HG03520 (cell line): ENCODE data around the gene NLRP9.

Experiments
- ATAC-seq: cut with Tn5 transposase; IDR thresholded peaks from one replicate; pipeline ENCODE4 v1.9.1; 2021; ENCODE audit warnings: mild to moderate bottlenecking, moderate library complexity; ENCODE audit not compliant: unreplicated experiment

NLRP9 gene

GRCh38 chr19:55674841-55675660 is 63.2 kb downstream of the NLRP9 start, which contains the start of gene EPN1:
Gene EPN1, plus strand, starts transcription at chr19:55675226. Its CDS starts 3,402 bp downstream, at chr19:55678628.
- peak; percentile 69 for ATAC-seq

- ATAC-seq, result no peak
Measured at GRCh38 chr19:55674459-55674840, 63.8 kb downstream of the NLRP9 start.

GRCh38 chr19:55673889-55674288 is 64.3 kb downstream of the NLRP9 start:
- no peak for ATAC-seq

GRCh38 chr19:55673465-55673864 is 64.7 kb downstream of the NLRP9 start:
- no peak for ATAC-seq

GRCh38 chr19:55672418-55672817 is 65.8 kb downstream of the NLRP9 start:
- no peak for ATAC-seq

- ATAC-seq, result no peak
Measured at GRCh38 chr19:55671054-55671378, 67.2 kb downstream of the NLRP9 start.

GRCh38 chr19:55670280-55671053 is 67.7 kb downstream of the NLRP9 start:
- ATAC-seq, result no peak

- ATAC-seq, result no peak
Measured at GRCh38 chr19:55669418-55670279, 68.6 kb downstream of the NLRP9 start.

GRCh38 chr19:55668603-55669348 is 69.4 kb downstream of the NLRP9 start:
- no peak for ATAC-seq

- no peak for ATAC-seq
Measured at GRCh38 chr19:55667958-55668357, 70.2 kb downstream of the NLRP9 start.

- no peak for ATAC-seq
Measured at GRCh38 chr19:55667511-55667910, 70.7 kb downstream of the NLRP9 start.

- ATAC-seq, result no peak
Measured at GRCh38 chr19:55667006-55667381, 71.2 kb downstream of the NLRP9 start.

GRCh38 chr19:55666343-55667005 is 71.7 kb downstream of the NLRP9 start:
- no peak for ATAC-seq

- no peak for ATAC-seq
Measured at GRCh38 chr19:55663846-55664536, 74.2 kb downstream of the NLRP9 start.

GRCh38 chr19:55661826-55662225 is 76.4 kb downstream of the NLRP9 start:
- ATAC-seq, result no peak

- ATAC-seq, result no peak
Measured at GRCh38 chr19:55660991-55661390, 77.2 kb downstream of the NLRP9 start.

GRCh38 chr19:55660404-55660803 is 77.8 kb downstream of the NLRP9 start:
- ATAC-seq, result no peak

GRCh38 chr19:55659822-55660221 is 78.4 kb downstream of the NLRP9 start:
- ATAC-seq, result no peak

GRCh38 chr19:55658846-55659459 is 79.2 kb downstream of the NLRP9 start:
- no peak for ATAC-seq
